ENCODE results near the gene OST4. TPM values are rescaled to one million over a fixed set of nuclear protein-coding genes. Genes with fewer than 3 reads are reported as not detected.

OST4 gene
- total RNA-seq, 1 donor from 2014 or later = 215 TPM

DNA sequence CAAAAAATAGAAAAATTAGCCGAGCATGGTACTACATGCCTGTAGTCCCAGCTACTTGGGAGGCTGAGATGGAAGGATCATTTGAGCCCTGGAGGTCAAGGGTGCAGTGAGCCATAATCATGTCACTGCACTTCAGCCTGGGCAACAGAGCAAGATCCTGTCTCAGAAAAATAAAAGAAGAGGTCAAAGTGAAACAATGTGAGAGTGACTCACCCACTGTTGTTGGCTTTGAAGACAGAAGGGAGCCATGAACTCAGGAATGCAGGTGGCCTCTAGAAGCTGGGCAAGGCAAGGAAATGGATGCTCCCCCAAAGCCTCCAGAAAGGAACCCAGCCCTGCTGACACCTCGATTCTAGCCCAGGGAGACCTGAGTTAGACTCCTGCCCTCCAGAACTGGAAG is 42.4 kb downstream of the OST4 start:
- no peak overlapping the region for H3K27ac Mint-ChIP-seq (ENCODE audit: unreplicated experiment)
- peaks cover 8% of the 10 kb centered on the region for H3K4me1 Mint-ChIP-seq (ENCODE audit: low read depth, unreplicated experiment)
- no peak overlapping the region for H3K4me3 Mint-ChIP-seq (ENCODE audit: unreplicated experiment)
- TF ChIP-seq, protein P1, sequence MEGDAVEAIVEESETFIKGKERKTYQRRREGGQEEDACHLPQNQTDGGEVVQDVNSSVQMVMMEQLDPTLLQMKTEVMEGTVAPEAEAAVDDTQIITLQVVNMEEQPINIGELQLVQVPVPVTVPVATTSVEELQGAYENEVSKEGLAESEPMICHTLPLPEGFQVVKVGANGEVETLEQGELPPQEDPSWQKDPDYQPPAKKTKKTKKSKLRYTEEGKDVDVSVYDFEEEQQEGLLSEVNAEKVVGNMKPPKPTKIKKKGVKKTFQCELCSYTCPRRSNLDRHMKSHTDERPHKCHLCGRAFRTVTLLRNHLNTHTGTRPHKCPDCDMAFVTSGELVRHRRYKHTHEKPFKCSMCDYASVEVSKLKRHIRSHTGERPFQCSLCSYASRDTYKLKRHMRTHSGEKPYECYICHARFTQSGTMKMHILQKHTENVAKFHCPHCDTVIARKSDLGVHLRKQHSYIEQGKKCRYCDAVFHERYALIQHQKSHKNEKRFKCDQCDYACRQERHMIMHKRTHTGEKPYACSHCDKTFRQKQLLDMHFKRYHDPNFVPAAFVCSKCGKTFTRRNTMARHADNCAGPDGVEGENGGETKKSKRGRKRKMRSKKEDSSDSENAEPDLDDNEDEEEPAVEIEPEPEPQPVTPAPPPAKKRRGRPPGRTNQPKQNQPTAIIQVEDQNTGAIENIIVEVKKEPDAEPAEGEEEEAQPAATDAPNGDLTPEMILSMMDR (IDR thresholded peaks at IDR 0.05; ENCODE audit: partially characterized antibody, unreplicated experiment) = no peak
- H3K9me3 Mint-ChIP-seq (ENCODE audit: unreplicated experiment) = peaks cover 3% of the 10 kb centered on the region
- DNase-seq = no peak
- H3K36me3 Mint-ChIP-seq (ENCODE audit: unreplicated experiment) = no peaks in the 10 kb centered on the region
- H3K27me3 Mint-ChIP-seq (ENCODE audit: unreplicated experiment) = peaks cover 7% of the 10 kb centered on the region

DNA sequence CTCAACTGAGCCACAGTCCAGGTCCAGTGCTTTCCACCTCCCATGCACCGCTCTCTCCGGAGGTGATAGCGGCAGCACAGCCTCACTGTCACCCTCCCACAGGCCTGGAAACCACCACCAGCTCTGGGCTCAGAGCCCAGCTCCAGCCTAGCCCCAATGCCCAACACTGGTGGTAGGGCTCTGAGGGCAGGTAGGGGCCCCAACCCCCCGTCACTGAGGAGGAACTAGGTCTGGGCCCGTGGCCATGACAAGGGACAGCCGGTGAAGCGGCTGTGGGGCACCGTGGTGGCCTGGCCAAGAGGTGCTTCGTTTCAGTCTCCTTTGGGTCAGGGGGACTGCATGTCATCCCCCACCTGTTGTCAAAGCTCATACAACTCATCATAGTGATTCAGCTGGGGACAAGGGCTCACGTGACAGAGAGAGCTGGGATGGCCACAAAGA is 44.2 kb downstream of the OST4 start:
- H3K27me3 Mint-ChIP-seq (ENCODE audit: unreplicated experiment) = peaks cover 4% of the 10 kb centered on the region
- H3K4me3 Mint-ChIP-seq (ENCODE audit: unreplicated experiment) = no peak overlapping the region
- DNase-seq = no peak
- peaks cover 2% of the 10 kb centered on the region for H3K4me1 Mint-ChIP-seq (ENCODE audit: low read depth, unreplicated experiment)
- H3K9me3 Mint-ChIP-seq (ENCODE audit: unreplicated experiment) = peaks cover 7% of the 10 kb centered on the region
- TF ChIP-seq, protein P1 (IDR thresholded peaks at IDR 0.05; ENCODE audit: partially characterized antibody, unreplicated experiment) = no peak
- H3K27ac Mint-ChIP-seq (ENCODE audit: unreplicated experiment) = no peak overlapping the region
- H3K36me3 Mint-ChIP-seq (ENCODE audit: unreplicated experiment) = peaks cover 7% of the 10 kb centered on the region

DNA sequence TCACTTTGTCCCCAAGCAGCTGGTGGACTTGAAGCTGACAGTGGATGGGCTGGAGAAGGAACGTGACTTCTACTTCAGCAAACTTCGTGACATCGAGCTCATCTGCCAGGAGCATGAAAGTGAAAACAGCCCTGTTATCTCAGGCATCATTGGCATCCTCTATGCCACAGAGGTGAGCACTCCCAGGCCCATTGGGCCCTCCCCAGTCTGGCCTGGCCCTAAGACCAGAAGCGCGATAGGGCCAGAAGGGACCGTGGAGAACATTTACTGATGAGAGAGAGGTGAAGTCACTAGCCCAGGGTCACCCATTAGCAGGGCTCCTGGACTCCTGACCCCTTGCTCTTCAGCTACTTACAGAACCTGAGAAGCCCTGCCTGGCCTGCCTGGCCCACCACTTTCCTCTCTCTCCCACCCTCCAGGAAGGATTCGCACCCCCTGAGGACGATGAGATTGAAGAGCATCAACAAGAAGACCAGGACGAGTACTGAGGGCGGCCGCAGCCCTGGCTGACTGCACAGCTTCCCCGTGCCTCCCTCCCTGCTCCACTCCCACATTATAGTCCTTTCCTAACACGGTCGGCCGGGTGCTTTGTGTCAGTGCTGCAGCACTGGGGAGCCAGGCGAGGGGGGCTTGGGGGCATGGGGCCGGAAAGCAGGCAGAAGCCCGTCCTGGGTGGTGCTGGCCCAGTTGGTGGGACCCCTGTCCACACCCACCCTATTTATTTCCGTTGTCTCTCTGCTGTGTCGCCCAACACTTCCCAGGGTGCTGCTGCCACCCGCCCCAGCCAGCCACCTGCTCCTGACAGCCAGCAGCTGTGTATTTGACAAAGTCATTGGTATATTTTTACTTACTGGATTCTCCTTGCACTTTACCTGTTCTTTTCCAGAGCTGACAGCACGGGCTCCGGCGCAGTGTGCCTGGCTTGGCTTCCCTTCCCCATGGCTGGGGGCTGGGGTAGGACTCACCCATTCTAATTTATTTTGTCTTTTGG is 45.3 kb downstream of the OST4 start:
- Mint-ChIP-seq H3K4me3 (ENCODE audit: unreplicated experiment) (no peak overlapping the region), H3K27me3 (ENCODE audit: unreplicated experiment) (peaks cover 4% of the 10 kb centered on the region), H3K27ac (ENCODE audit: unreplicated experiment) (no peak overlapping the region), H3K4me1 (ENCODE audit: low read depth, unreplicated experiment) (no peaks in the 10 kb centered on the region), H3K9me3 (ENCODE audit: unreplicated experiment) (peaks cover 5% of the 10 kb centered on the region), H3K36me3 (ENCODE audit: unreplicated experiment) (peaks cover 7% of the 10 kb centered on the region)
- TF ChIP-seq, protein P1 (IDR thresholded peaks at IDR 0.05; ENCODE audit: partially characterized antibody, unreplicated experiment) = no peak
- DNase-seq = no peak

DNA sequence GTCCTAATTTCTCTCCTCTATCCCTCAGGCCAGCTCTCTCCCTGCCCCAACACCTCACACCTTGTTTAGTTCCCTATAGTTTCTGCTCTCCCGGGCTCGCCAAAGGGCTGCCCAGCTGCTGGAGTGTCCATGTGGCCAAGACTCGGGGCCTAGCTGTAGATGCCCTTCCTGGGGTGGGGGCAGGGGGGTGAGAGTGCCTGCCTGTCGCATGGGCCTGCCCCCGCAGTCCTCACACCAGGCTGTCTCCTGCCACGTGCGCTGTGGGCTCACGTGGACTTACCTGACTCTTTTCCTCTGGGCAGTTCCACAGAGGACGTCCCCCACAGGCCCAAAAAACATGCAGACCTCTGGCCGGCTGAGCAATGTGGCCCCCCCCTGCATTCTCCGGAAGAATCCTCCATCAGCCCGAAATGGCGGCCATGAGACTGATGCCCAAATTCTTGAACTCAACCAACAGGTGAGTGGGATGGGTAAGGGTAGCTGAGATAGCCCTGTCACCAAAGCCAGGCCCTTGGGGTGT is 46.1 kb downstream of the OST4 start:
- Mint-ChIP-seq H3K4me3 (ENCODE audit: unreplicated experiment) (no peak overlapping the region), H3K4me1 (ENCODE audit: low read depth, unreplicated experiment) (peaks cover 4% of the 10 kb centered on the region), H3K27ac (ENCODE audit: unreplicated experiment) (no peak overlapping the region), H3K9me3 (ENCODE audit: unreplicated experiment) (peaks cover 7% of the 10 kb centered on the region), H3K27me3 (ENCODE audit: unreplicated experiment) (peaks cover 2% of the 10 kb centered on the region), H3K36me3 (ENCODE audit: unreplicated experiment) (peaks cover 7% of the 10 kb centered on the region)
- no peak for DNase-seq
- TF ChIP-seq, protein P1 (IDR thresholded peaks at IDR 0.05; ENCODE audit: partially characterized antibody, unreplicated experiment) = no peak

DNA sequence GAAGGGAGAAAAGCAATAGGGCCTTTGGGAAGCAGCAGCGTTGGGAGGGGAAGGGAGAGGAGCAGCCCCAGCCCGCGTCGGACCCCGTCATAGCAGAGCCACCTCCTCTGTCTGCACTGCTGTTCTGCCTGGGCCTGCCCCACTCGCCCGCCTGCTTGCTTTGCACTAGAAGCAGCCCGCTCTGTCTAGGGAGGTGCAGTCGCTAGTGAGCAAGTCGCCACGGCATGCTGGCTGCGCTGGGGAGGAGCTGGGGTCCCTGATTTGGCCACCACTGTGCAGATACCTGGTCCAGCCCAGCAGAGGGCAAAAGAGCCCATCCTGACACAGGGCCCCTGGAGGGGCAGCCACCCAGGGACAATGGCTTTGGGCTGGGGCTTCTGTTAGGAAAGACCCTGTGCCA is 46.6 kb downstream of the OST4 start:
- H3K4me3 Mint-ChIP-seq (ENCODE audit: unreplicated experiment) = no peak overlapping the region
- H3K4me1 Mint-ChIP-seq (ENCODE audit: low read depth, unreplicated experiment) = peaks cover 8% of the 10 kb centered on the region
- DNase-seq = no peak
- H3K36me3 Mint-ChIP-seq (ENCODE audit: unreplicated experiment) = peaks cover 7% of the 10 kb centered on the region
- peaks cover 2% of the 10 kb centered on the region for H3K27me3 Mint-ChIP-seq (ENCODE audit: unreplicated experiment)
- no peak overlapping the region for H3K27ac Mint-ChIP-seq (ENCODE audit: unreplicated experiment)
- peaks cover 7% of the 10 kb centered on the region for H3K9me3 Mint-ChIP-seq (ENCODE audit: unreplicated experiment)
- TF ChIP-seq, protein P1 (IDR thresholded peaks at IDR 0.05; ENCODE audit: partially characterized antibody, unreplicated experiment) = no peak
